Stimulated activated CD4-positive, alpha-beta T cell treated with anti-CD3 and anti-CD28 coated beads, Interleukin-15, amount 100 ng/mL, for 1 hour (primary cell): Measurements from ENCODE around the gene LNX2.
"Not testable (repeated sequence)": the region's sequence is repeated elsewhere in the genome, so short reads cannot be mapped to it uniquely, and the experiment has no call there.

Experiments
- DNase-seq, 2 donors: peaks; one replicate each; pipeline ENCODE4 v3.0.0-alpha.2; 2020; ENCODE audit warnings: low read depth in 1 of 2, low spot score in 1 of 2

LNX2 gene

GRCh38 chr13:27638001-27638400 lies 17.7 kb upstream of the LNX2 start:
- no peak for DNase-seq

GRCh38 chr13:27637289-27637626 lies 16.9 kb upstream of the LNX2 start:
- DNase-seq: no peak

DNA sequence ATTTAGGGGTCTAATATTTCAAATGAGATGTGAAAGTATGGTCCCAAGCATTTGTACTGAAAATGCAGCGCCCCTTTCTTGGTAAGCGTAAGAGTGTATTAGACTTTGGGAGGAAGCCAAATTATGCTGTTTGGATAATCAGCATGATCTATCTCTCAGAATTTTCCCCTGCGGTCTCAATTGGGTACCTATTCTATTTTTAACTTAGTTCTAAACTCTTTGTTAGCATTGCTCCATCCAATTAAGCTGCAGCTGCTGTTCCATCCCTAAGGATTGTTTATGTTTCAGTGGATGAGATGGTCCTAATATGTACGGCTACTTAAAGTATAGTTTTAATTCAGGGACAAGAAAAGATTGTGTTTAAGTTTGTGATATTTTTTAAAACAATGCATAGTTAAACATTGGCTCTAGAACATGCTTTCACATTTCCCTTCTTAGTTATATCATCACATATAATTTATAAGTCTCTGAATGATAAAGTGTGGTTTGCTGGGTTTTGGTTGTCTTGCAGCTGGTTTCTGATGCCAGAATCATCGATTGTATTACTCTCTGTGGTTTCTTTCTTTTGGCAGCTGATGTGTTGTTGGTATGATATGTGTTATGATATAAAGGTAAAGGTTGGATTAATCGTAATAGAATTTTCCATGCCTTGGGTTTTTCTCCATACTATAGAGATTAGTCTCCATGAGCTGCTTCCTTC lies 16.4 kb upstream of the LNX2 start:
- no peak for DNase-seq

- DNase-seq: no peak
Measured at GRCh38 chr13:27635266-27635665, 14.9 kb upstream of the LNX2 start.

DNA sequence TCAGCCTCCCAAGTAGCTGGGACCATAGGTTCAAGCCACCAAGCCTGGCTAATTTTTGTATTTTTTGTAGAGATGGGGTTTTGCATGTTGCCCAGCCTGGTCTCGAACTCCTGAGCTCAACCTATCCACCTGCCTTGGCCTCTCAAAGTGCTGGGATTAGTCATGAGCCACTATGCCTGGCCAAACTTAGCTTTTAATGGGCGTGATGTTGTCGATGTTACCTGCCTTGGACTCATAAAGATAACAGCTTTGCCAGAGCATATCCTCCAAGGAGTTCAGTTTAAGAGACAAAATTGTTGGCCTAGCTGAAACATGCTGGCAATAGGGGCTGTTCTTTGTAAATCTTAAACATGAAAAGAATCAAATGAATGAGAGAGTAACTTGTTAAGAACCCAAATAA lies 14.5 kb upstream of the LNX2 start:
- no peak for DNase-seq

- DNase-seq: no peak
Measured at GRCh38 chr13:27634231-27634630, 13.9 kb upstream of the LNX2 start.

GRCh38 chr13:27632648-27633047 lies 12.3 kb upstream of the LNX2 start:
- DNase-seq: no peak

DNA sequence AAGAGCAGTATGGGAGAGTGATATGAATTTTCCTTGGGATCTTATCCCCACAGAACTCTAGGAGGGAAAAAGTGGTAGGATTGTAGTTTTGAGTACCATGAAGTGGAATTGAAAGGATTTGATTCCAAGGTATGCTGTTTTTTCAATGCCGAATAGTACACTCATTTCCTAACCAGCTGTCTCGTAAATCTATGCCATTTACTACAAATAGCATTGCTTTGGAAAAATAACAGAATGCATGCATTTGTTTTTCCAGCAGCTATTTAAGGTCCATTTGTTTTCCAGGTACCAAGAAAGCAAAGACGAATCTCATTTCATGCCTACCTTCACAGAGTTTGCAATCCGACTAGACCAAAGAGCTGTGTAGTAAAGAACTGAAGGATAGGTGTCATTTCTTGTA lies 11.9 kb upstream of the LNX2 start:
- DNase-seq: no peak

GRCh38 chr13:27631665-27632064 lies 11.3 kb upstream of the LNX2 start:
- no peak for DNase-seq

DNA sequence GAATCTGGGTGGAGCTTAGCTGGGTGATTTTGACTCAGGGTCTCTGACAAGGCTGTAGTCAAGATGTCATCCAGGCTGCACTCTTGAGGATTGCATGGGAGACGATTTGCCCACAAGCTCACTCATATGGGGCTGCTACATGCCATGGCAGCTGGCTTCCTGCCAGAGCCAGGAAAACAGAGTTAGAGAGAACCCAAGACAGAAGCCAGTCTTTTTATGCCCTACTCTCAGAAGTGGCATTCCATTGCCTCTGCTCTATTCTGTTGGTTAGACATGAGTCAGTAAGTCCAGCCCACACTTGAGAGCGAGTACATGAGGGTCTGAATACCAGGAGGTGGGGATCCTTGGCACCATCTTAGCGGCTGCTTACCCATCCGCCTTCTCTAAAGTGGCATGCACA lies 10.8 kb upstream of the LNX2 start:
- DNase-seq: no peak

DNA sequence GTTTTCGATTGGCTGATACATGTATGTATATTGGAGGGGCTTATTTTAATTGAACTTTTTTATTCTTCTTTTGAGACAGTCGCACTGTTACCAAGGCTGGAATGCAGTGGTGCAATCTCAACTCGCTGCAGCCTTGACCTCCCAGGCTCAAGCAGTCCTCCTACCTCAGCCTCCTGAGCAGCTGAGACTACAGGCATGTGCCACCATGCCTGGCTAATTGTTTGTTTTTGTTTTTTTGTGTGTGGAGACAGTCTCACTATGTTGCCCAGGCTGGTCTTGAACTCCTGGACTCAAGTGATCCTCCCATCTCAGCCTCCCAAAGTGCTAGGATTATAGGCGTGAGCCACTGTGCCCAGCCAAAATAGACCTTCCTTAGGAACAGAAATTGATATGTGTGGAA lies 8.4 kb upstream of the LNX2 start:
- not testable (repeated sequence) for DNase-seq

DNA sequence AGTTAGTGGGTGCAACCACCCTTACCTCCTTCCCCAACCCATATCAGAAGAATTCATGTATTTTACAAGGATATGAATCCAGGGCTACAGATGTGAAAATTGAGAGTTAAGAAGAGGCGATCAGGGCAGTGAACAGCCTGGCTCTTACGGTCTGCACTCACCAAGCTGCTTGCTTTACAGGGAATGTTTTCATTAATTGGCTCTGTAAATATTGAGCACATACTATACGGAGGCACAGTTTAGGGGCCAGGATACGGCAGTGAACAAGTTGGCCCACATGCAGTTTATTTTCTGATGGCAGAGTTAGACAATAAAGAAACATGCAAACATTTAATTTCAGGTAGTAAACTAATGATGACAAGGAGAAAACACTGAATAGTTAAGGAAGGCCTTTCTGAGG lies 7.8 kb upstream of the LNX2 start:
- DNase-seq: no peak

GRCh38 chr13:27627380-27627779 lies 7.1 kb upstream of the LNX2 start:
- no peak for DNase-seq

DNA sequence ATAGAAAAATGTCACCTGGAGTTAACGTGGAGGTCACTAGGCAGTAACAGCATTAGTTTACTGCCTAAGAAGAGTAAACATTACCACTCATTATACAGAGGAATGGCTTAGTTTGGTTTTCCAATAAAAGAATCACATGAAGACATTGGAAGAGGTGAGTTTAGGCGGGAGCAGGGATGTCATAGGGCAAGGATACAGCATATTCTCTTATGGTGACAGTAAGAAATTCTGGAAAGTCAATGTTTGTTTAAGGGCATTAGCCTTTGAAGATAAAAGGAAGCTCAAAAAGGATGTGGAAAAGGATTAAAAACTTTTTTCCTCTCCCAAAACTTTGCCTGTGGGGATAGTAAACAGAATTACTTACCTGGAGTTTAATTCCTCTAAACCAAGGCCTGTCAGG lies 5.5 kb upstream of the LNX2 start:
- no peak for DNase-seq

DNA sequence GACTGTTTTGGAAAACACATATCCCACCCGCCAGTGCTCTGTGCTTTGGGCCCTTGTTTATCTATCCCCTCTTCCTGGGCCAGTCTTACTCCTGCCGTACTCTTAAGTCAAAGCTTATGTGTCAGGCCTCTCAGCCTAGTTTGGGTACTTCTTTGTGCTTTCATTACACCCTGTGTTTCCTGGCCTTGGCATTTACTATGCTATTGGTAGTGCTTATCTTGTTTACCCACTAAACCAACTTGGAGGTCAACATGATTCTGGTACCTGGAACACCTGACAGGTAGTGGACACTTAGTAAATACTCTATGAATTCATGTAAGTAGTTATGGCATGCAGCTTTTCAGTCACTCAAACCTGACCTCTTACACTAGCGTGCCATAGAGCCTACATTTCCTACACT lies 3.7 kb upstream of the LNX2 start:
- no peak for DNase-seq

- no peak for DNase-seq
Measured at GRCh38 chr13:27622881-27623280, 2.6 kb upstream of the LNX2 start.

DNA sequence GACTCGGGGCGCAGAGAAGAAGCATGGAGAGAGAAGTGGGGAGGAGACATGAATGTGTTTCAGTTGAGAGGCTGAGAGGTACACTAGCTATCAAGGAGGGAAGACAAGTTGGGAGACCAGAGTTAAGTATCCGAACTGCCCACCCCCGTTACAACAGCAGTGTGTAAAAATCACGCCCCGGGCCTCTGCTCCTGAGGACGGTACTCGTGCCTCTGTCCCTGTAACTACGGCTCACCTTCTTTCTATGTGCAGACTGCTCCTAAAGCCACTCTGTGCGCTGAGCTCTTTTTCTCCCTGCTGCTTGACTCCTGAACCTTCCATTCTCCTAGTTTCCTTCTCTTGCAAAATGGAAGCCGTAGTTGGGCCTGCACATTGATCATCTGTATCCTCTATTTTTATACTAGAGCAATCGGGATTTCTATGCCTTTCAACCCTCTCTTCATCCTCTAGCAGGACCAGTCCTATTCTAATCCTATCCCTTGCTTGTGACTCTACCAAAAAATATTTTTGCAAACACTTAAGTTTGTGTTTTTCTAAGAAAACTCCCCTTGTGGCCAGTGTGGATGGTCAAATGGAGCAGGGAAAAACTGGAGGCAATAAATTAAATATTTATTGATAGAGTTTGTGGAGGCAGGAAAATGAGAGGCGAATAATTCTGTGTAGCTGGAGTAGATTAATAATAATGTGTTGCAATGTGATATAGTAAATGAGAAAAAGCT lies 1.9 kb upstream of the LNX2 start:
- no peak for DNase-seq

GRCh38 chr13:27621366-27622101 lies 1.2 kb upstream of the LNX2 start, which contains the start of gene POLR1D:
TSS of gene POLR1D (plus strand) at chr13:27621892. CDS start at chr13:27621984, 92 bp downstream.
- DNase-seq: peak; percentile 70 to 72

DNA sequence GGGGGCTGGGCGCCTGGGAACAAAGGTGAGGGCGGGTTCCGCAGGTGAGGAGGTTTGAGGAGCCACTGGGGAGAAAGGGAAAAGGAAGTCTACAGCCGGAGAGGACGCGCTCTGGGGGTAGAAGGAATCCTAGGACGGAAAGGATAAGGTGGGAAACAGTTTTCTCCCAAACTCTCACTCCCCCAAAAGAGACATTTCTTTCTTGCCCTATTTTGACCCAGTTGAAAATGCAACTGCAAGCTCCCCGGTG lies 712 bp upstream of the LNX2 start:
- DNase-seq: no peak

DNA sequence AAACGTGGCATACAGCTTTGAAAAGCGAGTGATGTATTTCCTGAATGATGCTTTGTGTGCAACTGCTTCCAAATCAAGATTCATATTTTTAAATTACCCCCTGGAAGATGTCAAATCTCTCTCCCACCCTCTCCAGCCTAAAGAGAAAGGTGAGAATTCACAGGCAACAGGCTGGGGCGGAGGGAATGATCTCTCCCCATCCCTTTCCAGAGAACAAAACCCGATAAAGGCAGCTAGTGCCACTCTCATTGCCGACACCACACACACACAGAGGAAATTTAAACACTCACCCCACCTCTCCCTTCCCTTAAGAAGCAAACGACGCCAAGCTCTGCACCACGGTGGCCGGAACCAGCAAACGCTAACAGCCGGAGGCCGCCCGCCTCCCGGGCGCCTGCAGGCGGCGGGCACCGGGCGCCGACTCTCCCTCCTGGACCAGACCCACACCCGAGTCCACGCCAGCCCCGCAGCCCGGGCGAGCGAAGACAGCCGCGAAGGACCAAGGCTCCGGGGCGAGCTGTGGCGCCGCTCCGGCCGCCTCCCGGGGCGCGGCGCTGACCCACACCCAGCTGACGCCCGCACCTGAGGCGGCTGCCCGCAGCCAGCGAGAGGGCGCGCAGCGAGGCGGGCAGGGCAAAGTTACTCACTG lies 477 bp downstream of the LNX2 start:
- peak; percentile 8 to 14 for DNase-seq

DNA sequence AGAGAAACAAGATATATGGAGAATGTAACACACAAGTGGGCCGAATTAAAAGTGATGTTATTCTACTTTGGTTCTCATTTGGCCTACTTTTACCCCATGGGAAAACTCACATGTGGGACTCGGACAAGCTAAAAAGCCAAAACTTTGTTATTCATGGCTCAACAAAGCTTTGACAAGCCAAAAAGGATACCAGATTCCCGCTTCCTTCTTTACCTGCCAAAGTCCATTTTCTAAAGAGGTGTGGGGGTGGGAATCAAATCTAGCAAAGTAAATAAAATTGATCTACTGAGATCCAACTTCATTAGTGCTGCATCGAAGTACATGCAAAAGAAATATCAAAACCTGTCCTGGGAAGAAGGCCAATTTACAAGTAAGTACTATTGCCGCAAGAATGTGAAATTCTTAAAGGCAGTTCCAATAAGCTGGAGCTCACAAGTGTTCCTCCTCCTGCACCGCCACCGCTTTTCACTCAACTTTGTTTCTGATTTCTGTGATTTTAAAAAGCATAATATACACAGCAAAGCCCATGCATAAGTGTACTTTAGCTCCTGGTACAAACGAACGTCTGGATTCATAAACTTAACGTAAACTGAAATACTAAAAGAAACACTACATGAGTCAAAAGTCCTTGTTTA lies 1.1 kb downstream of the LNX2 start:
- no peak for DNase-seq

GRCh38 chr13:27617881-27618321 lies 2.4 kb downstream of the LNX2 start:
- no peak for DNase-seq
